Central memory CD8-positive, alpha-beta T cell (primary cell): ENCODE results near the gene ZFAND3.

Source experiments
- ATAC-seq: fragments of 150-1000 bp; cut with Tn5 transposase; replicated peaks from 2 replicates; pipeline ENCODE4 v1.10.0; 2022; ENCODE audit warnings: mild to moderate bottlenecking, moderate FRiP score, moderate number of reproducible peaks; ENCODE audit not compliant: poor library complexity, severe bottlenecking; ENCODE audit errors: extremely low read depth
- DNase-seq, 2 donors: peaks; one replicate each; pipeline ENCODE4 v3.0.0; 2021; ENCODE audit warnings: low spot score in 2 of 2
- H3K27ac Mint-ChIP-seq: one replicate; pipeline ENCODE4 v1.8.0; 2022; ENCODE audit warnings: low read depth, mild to moderate bottlenecking, moderate library complexity, mixed read lengths
- H3K27me3 Mint-ChIP-seq: one replicate; pipeline ENCODE4 v1.8.0; 2022; ENCODE audit warnings: mixed read lengths
- H3K36me3 Mint-ChIP-seq: one replicate; pipeline ENCODE4 v1.8.0; 2022; ENCODE audit warnings: mild to moderate bottlenecking, moderate library complexity, mixed read lengths; ENCODE audit not compliant: insufficient read depth
- H3K4me1 Mint-ChIP-seq: one replicate; pipeline ENCODE4 v1.8.0; 2022; ENCODE audit warnings: mixed read lengths
- H3K4me3 Mint-ChIP-seq: one replicate; pipeline ENCODE4 v1.8.0; 2022; ENCODE audit warnings: mild to moderate bottlenecking, moderate library complexity, mixed read lengths
- H3K9me3 Mint-ChIP-seq: one replicate; pipeline ENCODE4 v1.8.0; 2022; ENCODE audit warnings: mixed read lengths

Gene ZFAND3

DNA sequence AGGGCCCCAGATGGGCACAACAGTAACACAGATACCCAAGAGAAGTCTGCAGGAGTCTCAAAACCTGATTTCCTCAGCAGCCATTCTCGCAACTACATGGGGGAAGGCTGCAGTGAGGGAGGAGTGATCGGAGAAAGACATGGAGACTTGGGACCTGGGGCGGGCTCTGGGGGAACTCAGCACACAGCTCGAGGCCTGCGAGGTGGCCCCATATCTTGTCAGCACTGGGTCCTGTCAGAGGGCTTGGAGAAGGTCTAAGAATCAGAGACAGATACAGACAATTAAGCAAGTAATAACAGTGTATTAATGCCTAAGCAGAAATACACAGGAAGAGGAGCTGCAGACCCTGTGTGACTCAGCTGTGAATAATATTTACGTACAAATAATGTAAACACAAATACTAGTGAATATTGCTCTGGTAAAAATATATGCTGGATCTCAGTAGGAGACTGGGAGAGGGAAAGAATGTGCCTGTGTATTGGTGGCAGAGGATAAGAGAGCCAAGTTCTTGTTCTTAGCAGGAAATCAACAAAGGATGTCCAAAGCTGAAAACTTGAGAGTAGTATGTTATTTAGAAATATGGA lies 336.2 kb downstream of the ZFAND3 start:
- peaks cover 15% of the 10 kb centered on the region for H3K9me3 Mint-ChIP-seq
- ATAC-seq (no peak), DNase-seq (no peak)
- no peak overlapping the region for H3K4me3 Mint-ChIP-seq
- peaks cover 23% of the 10 kb centered on the region for H3K4me1 Mint-ChIP-seq
- H3K27ac Mint-ChIP-seq: peak overlapping the region; percentile 25
- peaks cover 33% of the 10 kb centered on the region for H3K36me3 Mint-ChIP-seq
- H3K27me3 Mint-ChIP-seq: no peaks in the 10 kb centered on the region

DNA sequence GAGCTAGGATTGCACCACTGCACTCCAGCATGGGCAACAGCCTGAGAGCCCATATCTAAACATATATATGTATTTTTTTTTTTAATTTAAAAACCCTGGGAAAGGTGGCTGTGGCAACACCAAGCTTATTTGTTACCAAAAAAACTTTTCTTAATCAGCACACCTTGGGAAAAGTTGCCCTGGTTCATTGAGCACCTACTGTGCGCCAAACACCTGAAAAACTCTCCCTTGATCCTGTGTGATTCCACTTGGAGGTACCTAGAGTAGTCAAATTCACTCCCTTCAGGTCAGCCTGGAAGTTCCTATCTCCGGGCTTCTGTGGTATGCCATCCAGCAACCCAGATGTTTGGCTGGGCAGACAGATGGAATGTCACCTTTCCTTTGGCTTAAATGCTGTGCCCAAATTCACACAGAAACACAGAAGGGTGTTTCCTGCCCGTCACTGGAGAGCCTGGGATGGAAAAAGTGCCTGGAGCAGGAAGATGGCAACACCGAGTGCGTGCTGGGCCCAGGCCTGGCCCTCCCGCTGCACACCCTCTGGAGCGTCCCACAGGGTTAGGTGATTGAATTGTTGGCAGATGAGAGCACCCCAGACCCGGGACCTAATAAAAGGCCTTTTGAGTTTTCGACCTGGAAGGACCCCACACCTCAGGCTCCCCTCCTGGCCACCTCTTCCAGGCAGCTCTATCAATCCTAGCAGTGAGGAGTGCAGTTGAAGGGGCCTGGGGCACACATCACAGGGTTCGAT lies 337.5 kb downstream of the ZFAND3 start:
- Mint-ChIP-seq H3K27ac (peak overlapping the region; percentile 77), H3K36me3 (peaks cover 40% of the 10 kb centered on the region)

DNA sequence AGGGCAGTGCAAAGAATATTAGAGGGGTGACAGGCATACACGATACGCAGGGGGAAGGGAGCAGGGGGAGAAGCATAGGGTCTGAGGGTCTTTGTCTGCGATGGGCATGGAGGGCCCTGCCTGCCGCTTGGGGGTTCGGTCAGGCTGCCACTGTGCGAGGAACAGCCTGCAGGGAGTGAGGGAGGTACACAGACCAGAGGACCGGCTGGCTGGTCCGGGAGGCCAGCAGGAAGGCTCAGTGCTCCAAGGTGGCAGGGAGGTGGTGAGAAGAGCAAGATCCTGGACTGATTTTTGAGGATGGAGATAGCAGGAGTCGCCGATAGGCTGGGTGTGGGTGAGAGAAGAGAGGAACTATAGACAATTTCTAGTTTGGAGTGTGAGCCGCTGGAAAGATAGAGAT lies 338.4 kb downstream of the ZFAND3 start:
- peaks cover 40% of the 10 kb centered on the region for H3K36me3 Mint-ChIP-seq
- no peaks in the 10 kb centered on the region for H3K27me3 Mint-ChIP-seq
- H3K4me1 Mint-ChIP-seq: peaks cover 21% of the 10 kb centered on the region
- peaks cover 15% of the 10 kb centered on the region for H3K9me3 Mint-ChIP-seq
- DNase-seq (no peak), ATAC-seq (no peak)
- H3K4me3 Mint-ChIP-seq: no peak overlapping the region
- H3K27ac Mint-ChIP-seq: peak overlapping the region; percentile 77

More for the DNA sequence above, 337.5 kb downstream of the ZFAND3 start:
- ATAC-seq (no peak), DNase-seq (no peak)
- Mint-ChIP-seq H3K4me3 (no peak overlapping the region), H3K27me3 (no peaks in the 10 kb centered on the region), H3K4me1 (peaks cover 21% of the 10 kb centered on the region), H3K9me3 (peaks cover 15% of the 10 kb centered on the region)

DNA sequence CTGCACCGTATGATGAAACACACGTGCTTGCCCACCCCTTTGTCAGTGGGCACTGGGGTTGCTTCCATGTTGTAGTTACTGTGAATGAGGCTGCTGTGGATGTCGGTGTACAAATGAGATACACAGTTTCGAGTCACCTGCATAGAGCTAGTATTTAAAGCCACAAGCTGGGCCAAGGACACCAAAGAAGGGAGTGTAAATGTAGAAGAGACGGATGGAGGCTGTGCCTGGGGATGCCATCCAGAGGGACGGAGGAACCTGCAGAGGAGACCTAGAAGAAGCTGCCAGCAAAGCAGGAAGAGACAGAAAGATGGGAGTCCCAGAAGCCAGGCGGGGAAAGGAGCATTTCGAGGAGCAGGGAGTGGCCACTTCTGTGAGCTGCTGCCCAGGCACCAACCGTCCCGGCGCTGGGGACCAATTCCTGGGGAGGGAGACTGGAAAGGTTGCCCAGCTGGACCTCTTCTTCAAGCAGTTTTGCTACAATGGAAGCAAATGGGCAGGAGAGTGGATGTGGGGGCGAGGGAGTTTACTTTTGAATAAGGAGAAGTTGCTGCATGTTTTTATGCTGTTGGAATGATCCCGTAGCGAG lies 339.3 kb downstream of the ZFAND3 start:
- Mint-ChIP-seq H3K36me3 (peaks cover 46% of the 10 kb centered on the region), H3K27ac (no peak overlapping the region), H3K9me3 (peaks cover 15% of the 10 kb centered on the region), H3K4me1 (peaks cover 21% of the 10 kb centered on the region), H3K4me3 (no peak overlapping the region), H3K27me3 (no peaks in the 10 kb centered on the region)
- ATAC-seq: no peak
- DNase-seq: no peak

DNA sequence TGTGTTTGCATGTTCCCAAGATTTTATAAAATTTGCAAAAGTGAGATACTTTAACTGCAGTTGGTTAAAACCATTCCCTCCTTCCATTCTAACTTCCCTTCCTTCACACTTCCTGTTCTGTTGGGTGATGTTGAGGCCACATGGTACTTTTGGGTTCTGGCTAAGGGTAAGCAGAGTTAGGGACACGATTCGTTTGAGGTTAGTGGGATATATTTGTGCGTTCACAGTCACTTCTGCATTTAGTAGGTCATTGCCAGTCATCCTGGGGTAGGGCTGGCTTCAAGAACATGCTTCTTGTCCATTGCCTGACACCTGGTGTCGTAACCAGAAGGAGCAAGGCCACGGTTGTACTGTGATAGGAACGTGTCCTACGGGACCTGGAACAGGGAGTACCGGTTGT lies 340.1 kb downstream of the ZFAND3 start:
- ATAC-seq: no peak
- no peak overlapping the region for H3K27ac Mint-ChIP-seq
- H3K36me3 Mint-ChIP-seq: peaks cover 46% of the 10 kb centered on the region

DNA sequence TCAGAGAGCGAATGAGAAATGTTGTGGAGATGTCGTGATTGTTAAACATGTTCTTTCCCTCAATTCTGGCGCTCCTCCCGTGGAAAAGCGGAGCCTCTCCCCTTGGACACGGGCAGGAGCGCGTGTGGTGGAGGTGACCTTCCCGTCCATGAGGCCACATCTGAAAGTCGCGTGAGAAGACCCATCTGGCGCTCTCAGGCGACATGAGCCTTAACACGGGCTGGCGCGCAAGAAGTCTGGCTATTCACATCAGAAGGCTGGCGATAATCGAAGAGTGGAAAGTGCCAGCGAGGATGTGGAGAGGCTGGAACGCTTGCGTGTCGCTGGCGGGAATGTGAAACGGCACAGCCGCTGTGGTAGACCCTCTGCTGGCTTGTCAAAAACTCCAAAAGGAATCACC lies 341.3 kb downstream of the ZFAND3 start:
- Mint-ChIP-seq H3K27me3 (no peaks in the 10 kb centered on the region), H3K27ac (no peak overlapping the region), H3K9me3 (peaks cover 15% of the 10 kb centered on the region), H3K4me3 (no peak overlapping the region), H3K4me1 (peaks cover 21% of the 10 kb centered on the region), H3K36me3 (peaks cover 43% of the 10 kb centered on the region)
- ATAC-seq (no peak), DNase-seq (no peak)

More for the DNA sequence above, 340.1 kb downstream of the ZFAND3 start:
- Mint-ChIP-seq H3K9me3 (peaks cover 15% of the 10 kb centered on the region), H3K4me1 (peaks cover 21% of the 10 kb centered on the region), H3K27me3 (no peaks in the 10 kb centered on the region), H3K4me3 (no peak overlapping the region)
- no peak for DNase-seq

DNA sequence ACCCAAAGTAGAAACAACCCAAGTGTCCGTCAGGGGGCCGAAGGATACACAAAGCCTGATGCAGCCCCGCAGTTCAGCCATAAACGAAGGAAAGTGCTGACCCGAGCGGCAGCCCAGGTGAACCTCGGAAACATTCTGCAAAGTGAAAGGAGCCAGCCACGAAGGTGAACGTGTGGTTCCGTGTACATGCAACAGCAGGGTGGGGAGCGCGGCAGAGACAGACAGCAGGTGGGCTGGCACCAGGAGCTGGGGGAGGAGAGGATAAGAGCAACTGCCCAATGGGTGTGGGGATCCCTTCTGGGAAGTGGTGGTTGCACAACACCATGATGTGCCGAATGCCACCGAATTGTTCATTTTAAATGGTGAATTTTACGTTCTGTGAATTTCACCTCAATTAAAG lies 341.8 kb downstream of the ZFAND3 start:
- ATAC-seq (no peak), DNase-seq (no peak)
- H3K4me3 Mint-ChIP-seq: no peak overlapping the region
- no peak overlapping the region for H3K27ac Mint-ChIP-seq
- peaks cover 21% of the 10 kb centered on the region for H3K4me1 Mint-ChIP-seq
- no peaks in the 10 kb centered on the region for H3K27me3 Mint-ChIP-seq
- peaks cover 15% of the 10 kb centered on the region for H3K9me3 Mint-ChIP-seq
- peaks cover 42% of the 10 kb centered on the region for H3K36me3 Mint-ChIP-seq

DNA sequence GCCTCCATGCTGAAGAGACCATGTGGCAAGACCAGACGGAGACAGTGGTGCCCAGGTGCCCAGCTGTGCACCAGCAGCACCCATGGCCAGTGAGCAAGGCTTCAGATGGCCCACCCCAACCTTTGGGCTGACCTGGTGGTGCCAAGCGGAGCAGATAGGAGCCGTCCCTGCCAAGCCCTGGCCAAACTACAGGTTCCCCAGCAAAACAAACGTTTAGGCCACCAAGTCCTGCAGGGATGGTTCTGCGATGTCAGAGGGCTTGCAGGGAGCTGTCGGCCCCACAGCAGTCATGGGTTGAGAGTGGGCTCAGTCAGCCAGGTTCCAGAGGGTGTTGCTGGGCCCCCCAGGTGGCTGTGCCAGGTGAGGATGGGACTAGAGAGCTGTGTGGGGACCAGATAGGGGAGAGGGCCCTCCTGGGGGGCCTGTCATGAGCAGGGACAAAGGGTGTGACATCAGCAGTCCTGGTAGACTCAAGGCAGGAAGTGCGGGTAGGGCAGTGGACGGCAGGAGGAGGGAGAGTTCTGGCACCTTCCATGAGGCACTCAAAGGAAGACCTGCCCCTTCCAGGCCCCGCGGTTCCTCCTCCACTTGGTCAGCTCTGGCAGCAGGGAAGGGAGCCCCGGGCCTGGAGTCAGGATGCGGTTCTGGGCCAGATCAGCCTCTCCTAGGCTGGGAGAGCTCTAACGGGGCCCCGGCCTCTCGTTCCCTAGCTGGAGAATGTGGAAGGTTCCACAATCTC lies 342.4 kb downstream of the ZFAND3 start:
- no peaks in the 10 kb centered on the region for H3K27me3 Mint-ChIP-seq
- H3K4me1 Mint-ChIP-seq: peaks cover 21% of the 10 kb centered on the region
- ATAC-seq (no peak), DNase-seq (no peak)
- H3K36me3 Mint-ChIP-seq: peaks cover 42% of the 10 kb centered on the region
- H3K4me3 Mint-ChIP-seq: no peak overlapping the region
- H3K9me3 Mint-ChIP-seq: peaks cover 15% of the 10 kb centered on the region
- no peak overlapping the region for H3K27ac Mint-ChIP-seq

DNA sequence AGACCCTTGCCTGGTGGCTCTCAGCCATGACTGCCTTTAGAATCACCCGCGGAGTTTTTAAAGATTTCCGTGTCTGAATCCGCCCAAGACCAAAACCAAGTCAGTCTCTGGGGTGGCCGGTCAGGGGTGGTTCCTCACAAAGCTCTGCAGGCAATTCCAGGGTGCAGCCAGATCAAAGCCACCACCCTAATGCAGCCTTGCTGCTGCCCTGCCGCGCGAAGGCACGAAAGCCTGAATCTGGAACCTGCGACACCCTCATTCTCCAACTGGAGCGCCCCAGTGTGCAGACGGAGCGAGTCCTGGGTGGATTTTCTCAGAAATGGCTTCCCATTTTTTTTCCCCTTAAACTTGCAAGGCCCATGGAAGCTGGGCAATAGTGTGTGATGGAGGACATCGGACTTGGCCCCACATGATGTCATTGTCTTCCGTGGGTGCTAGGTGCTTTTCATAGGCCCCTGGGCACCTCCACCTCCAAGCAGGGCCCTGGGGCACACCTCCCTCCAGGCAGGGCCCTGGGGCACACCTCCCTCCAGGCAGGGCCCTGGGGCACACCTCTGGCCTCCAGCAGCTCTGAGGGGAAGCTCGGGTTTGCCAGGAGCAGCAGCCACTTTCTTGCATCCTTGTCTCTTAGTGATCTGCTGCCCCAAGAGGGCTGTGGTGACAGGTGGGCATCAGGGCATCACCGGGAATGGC lies 343.1 kb downstream of the ZFAND3 start:
- no peak for ATAC-seq
- H3K4me1 Mint-ChIP-seq: peaks cover 20% of the 10 kb centered on the region
- no peak for DNase-seq
- H3K27ac Mint-ChIP-seq: peak overlapping the region; percentile 38
- H3K27me3 Mint-ChIP-seq: no peaks in the 10 kb centered on the region
- peaks cover 42% of the 10 kb centered on the region for H3K36me3 Mint-ChIP-seq
- H3K4me3 Mint-ChIP-seq: no peak overlapping the region
- H3K9me3 Mint-ChIP-seq: peaks cover 15% of the 10 kb centered on the region

DNA sequence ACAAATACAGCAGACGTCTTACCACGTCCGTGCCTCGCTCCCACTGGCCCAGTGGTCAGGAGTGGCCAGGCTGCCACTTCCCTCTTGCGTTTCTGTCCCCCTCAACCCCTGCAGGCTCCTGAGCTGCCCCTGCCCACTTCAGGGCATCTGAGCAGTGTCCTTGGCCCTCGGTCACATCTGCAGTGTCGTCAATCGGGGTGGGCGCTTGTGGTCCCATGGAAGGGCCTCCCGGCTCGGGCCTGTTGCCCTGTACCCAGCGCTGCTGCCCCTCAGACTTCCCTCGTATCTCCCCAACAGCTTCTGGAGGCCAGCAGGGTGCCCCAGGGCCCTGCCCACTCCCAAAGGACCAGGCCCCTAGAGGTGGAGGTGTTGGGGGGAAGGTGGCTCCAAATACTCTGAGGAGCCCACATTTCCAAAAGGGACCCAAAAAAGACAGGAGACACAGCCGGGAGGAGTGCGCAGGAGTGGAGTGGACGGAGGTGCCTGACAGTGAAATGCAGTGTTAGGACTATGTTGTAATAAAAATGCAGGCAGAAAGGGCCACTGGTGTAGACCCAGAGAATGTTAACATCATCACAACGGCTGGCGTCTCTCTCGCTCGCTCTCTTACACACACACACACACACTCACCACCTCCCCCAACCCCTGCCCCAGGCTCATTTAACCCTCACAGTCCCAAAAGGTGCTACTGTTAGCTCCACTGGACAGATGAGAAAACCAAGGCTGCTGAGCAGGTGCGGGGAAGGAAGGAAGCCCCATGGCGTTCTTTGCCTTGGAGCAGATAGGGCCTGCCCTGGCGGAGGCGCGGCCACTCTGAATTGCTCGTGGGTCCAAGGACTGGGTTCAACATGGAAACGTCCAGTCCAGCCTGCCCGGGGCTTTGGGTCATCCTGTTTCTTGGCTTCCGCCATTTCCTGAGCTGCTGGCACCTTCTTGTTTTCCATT lies 343.9 kb downstream of the ZFAND3 start:
- DNase-seq: no peak
- no peak for ATAC-seq
- Mint-ChIP-seq H3K4me1 (peaks cover 17% of the 10 kb centered on the region), H3K27me3 (no peaks in the 10 kb centered on the region), H3K27ac (peak overlapping the region; percentile 81), H3K9me3 (peaks cover 15% of the 10 kb centered on the region), H3K4me3 (no peak overlapping the region), H3K36me3 (peaks cover 38% of the 10 kb centered on the region)

DNA sequence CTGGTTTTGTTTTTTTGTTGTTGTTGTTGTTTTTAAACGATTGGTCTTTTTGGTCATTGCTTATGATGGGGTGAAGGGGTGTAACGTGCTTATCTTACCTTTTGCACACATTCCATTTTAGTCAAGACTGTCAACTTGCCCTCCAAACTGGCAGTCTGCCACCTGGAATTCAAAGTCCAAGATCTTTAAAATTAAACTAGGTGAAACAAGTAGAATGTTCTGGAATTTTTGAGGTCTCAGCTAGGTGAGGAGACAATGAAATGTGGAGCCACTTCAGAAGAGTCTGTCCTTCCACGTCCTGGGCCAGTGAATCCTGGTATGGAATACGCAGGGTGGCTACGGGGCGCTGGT lies 344.6 kb downstream of the ZFAND3 start:
- DNase-seq (no peak), ATAC-seq (no peak)
- H3K36me3 Mint-ChIP-seq: peaks cover 35% of the 10 kb centered on the region
- H3K4me3 Mint-ChIP-seq: no peak overlapping the region
- H3K4me1 Mint-ChIP-seq: peaks cover 11% of the 10 kb centered on the region
- peak overlapping the region; percentile 81 for H3K27ac Mint-ChIP-seq
- H3K9me3 Mint-ChIP-seq: peaks cover 10% of the 10 kb centered on the region
- H3K27me3 Mint-ChIP-seq: no peaks in the 10 kb centered on the region
